GM19240 (cell line): ENCODE results near the gene CFAP100.

Experiments used
- DNase-seq: peaks from one replicate; pipeline ENCODE4 v3.0.0; 2011; ENCODE audit warnings: low spot score; ENCODE audit not compliant: insufficient read length

The CFAP100 gene

DNA sequence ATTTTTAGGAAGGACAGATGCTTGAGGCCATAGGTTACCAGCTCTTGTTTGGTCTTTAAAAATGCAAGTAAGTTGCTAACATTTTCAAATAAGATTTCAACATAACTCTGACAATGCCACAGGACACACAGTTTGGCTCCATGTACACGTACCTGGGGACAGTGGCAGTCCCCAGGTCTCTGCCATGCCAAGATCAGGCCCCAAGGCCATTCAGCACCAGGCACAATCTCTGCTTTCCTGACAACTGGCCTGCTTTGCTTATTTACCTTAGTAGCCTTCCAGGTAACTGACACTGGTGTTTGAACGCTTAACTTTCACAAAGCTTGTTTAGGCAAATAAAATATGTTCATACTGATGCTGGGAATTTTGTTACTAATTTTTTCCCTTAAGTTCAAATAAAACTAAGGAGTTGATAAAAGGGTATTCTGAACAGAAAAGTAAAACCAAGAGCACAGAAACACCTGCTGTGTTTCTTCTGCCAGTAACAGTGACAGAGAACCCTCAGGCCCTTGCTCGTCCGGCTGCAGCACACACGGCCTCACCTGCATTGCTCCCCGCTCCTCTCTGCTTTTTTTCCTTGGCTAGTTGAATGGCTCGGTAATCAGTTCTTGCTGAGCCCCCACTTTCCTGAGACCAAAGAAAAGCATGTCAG is 64.5 kb downstream of the CFAP100 start:
- DNase-seq = no peak

DNA sequence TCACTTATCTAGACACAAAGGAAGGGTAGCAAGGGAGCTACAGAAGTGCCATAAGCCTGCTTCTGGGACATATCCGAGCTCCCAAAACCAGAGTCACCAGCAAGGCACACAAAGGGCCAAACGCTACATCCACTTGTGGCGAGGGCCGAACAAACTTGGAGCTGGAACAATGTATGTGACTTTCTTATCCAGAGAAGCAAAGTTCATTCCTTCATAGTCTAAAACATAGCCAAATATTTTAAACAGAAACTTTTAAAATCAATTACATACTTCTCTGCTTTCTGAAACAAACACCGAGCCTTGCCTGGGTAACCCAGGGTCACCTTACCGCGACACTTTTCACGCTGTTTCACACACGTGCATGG is 65.0 kb downstream of the CFAP100 start:
- no peak for DNase-seq

DNA sequence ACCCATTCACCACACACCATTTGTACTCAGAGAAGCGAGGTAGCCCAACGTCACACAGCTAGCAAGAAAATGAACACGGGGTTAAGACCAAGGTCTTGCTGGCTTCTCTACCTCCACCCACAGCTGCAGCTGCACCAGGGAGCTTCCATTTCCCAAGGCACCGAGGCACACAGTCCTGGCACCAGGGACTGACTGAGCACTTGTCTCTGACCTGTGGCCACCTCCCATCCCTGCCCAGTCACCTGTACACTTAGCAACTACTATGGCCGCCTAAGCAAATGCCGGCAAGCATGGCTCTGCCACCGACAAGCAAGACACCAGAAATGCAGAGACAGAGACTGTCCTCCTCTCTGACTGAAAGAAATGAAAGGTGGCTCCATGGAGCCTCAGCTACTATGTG is 65.7 kb downstream of the CFAP100 start:
- DNase-seq = no peak

DNA sequence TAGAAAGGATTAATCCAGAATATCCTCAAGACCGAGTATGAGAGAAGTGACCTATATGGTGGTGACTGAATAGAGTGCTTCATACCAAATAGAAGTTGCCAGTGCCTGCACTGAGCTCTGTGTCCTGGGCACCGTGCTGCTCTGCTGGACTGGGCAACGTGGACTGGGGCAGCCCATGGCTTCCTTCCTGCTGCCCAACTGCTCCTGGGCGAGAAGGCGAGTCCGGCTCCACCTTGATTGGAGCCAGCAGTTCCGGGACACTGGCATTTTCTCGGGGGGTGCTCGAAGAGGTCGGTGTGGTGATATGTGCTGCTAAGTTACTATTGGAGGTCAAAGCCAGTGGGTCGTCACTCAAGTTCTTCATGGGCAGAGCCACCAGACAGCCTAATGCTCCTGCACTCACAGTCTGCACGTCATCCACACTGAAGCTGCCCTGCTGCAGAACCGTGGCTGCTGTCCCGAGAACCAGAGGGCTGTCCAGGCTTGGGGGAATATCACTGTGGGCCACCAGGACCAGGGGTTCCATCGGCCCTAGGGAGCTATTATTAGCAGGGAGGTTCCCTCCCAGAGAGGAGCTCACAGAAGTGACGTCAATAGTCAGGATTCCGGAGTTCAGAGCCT is 66.9 kb downstream of the CFAP100 start:
- no peak for DNase-seq

DNA sequence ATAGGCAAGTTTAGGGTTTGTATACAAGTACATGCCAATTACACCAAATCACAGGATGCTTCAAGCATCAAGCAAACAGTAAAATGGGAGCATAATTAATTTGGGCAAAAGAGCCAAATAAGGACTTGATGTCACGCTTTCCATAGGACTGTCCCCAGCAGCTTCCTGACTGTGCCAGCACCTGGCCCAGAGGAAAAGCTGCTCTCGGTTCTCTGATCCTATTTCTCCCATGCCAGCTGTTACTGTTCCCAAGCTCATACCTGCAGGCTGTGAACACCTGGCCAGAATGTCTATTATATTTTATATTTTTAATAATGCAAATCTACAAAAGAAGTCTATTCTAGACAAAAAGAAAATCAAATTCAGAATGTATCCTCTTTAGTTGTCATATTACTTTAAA is 68.8 kb downstream of the CFAP100 start:
- DNase-seq = no peak

DNA sequence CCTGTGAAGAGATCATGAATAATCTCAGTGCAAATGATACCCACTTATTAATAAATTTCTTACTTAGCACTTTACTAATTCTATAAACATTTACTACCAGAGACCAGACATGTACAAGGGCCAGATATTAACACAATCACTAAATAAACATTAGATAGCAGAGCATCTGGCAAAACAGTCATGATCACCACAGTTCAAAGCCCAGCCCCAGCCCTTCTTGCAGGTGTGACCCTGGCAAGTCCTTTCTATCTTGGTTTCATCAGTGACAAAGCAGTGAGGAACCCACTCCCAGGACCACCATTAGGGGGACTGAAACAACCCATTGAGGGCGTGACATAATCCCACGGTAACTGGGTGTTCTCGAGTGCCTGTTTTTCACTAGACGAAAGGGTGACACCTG is 69.4 kb downstream of the CFAP100 start:
- DNase-seq = no peak

DNA sequence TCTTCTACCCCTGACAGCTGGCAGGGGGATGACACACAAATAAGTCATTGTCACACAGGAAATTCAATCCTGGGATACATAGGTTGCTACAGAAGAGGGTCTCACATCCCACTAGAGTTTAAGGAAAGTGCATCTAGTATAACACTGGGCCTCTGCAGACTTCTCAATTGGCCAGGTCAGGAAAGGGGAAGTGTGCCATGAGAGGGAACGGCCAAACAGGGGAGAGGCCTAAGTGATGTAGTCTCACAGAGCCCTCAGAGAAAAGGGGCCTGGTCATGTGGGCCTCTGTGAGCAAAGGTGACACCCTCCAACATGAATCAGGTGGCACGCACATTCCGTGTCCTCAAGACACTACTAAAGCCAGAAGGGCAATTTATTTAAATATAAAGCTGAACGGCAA is 69.8 kb downstream of the CFAP100 start:
- DNase-seq = no peak

DNA sequence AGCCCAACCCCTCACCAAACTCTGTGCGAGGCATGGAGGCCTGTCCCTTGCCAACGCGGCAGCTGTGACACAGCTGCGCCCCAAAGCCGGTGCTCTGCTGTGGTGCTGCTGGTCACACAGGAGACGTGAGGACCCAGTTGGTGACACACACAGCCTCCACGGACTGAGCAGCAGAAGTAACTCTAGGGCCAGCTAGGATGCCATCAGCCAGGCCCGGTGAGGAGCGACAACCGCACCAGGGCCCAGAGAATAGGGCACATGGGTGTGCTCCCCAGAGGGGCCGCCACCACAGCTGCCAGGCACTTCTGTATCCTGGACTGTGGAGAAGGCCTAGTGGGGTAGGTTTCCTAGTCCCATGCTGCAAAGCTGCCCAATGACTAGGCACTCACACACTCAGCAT is 70.3 kb downstream of the CFAP100 start:
- DNase-seq = no peak

DNA sequence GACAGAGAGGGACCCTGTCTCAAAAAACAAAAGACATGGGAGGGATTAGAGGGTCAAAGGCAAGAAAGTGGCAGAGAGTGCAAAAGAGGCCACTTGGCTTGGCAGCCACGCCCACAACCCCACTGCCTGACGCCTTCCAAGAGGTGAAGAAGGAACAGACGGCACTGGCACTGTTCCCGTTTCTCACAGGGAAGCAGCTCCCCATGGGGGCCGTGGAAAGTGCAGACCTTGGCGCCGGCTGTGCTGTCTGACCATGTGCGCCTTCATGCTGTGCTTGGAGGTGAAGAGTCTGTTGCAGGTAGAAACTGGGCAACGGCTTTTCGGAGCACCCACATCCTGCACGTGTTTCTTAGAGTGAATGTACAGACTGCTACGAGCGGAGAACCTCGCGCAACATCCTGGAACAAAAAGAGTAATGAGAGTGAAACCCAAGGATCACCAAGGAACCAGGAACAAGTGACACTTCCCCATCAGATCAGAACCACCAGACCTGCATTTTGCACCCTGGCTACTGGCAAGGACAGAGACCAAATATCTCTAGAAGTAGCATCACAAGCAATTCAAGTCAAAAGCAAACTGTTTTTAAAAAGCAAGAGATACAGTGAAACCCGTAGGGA is 71.3 kb downstream of the CFAP100 start:
- no peak for DNase-seq

DNA sequence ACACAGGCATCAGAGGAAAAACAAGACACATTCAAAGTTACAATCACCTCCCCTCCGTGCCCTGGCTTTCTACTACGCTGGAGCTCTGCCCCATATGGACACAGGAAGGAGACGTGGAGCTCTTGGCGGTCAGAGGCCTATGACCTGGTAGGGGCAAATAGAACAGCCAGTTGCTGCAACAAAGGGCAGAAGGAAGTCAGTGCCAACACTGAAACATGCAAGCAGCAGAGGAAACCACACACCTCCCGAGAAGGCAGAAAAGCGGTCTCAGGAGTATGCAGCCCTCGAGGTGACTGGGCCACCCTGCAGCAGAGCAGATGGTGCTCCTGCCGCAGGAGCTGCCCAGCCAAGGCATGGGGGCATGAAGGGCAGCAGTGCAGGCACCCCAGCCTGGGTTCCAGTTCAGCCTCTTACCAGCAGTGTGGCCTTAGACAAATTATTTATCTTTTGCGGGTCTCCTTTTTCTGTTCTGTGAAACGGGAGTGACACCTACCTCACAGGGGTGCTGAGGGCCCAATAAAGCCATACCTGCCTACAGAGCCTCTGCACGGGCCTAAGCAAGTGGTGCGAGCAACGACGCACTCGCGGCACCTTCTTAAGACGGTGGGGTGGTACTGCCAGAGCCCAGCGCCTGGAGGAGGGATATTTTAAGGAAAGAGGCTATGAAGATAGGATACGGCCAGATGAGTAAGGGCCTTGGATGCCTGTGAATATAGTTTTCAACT is 72.3 kb downstream of the CFAP100 start:
- DNase-seq = no peak

DNA sequence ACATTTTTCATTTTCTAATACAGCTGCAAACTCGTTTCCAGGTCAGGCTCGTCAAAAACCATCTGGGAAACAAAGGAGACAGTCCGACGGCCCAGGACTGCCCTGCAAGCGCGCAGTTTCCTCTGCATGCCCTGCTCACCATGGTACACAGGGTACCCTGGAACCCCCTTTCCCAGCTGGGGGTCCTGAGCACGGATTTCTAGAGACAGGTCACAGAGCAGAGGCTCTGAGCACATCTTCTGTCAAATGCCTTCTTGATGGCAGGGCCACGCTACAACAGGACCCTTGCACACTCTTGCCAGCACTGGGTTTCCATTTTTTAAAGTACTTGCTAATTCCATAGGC is 72.9 kb downstream of the CFAP100 start:
- no peak for DNase-seq

DNA sequence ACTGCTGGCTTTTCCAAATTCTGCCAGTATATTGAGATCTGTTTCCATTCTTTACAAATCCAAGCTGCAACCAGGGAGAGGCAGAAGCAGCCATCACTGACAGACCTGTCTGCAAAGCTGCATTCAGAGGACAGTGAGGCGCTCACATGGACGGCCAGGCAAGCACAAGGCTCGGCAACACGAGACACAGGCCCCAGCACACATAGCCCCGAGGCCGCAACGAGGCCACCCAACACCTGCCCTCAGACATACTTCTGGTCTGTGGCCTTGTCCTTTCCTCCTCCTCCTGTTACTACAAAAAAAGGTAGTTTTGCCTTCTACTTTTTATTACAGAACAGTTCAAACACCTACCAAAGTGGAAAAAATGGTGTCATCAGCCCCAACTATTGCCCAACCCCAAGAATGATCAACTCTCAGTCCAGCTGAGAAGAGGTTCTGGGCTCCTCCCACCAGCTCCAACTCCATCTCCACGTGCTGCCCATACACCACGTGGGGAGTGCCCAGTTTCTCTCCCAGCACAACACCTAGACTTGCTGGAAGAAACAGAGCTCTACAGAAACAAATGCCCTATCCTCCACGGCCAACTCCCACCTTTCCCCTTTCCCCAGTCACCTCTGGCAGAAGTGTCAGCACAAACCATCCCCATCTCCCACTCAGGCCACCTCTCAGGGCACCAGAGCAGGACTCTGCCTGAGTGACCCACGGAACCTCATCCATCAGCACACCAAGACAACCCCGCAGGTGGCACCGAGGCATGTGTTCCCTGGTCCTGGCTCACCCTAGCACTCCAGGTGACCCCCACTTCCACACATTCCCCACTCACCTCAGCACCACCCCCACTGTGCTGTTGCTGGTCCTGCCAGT is 73.6 kb downstream of the CFAP100 start:
- DNase-seq = no peak

DNA sequence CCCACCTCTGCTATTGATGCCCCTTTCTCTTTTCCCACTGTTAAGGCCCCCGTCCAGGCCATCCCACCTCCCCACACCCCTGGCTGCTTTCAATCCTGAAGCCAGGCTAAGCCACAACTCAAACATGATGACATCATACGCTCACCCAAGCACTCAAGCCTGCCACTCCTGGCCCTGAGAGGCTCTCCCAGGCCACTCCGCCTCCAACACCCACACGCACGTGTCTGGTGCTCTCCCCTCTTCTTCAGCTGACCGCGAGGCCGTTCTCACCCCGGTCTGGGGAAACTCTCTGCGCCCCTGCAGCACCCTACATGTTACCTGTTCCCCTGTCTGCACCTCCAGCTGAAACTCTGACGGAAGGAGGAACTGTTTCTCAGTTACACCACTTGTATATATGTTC is 74.8 kb downstream of the CFAP100 start:
- no peak for DNase-seq

DNA sequence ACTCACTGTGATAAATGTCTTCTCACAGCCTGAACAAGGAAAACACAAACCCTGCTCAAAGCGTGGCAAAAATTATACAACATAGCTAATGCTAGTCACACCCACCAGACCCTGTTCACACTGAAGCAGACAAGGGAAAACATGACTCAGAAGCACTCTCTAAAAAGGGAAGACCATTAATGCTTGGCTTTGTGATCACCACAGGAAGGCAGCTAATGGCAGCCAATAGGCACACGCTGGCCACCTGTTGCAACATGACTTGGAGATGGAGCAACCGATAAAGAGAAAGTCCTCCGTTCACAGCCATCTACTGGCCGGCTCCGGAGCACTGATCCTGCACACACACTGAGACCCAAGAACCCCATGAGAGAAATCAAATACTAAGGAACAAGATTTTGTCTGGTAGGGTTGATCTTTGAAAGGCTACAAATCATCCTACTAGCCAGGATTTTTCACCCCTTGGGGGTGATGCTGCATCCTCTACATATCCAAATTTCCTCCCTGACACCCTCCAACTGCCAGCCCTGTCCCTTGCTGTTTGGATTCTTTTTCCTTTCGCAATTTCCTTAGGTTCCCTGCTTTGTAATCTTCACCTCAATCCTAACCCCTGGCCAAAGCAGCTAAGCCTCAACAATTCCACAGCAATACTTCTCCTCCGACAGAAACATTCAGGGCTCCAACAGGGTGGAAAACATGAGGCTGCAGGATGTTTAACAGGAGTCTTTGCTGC is 77.7 kb downstream of the CFAP100 start:
- DNase-seq = no peak

DNA sequence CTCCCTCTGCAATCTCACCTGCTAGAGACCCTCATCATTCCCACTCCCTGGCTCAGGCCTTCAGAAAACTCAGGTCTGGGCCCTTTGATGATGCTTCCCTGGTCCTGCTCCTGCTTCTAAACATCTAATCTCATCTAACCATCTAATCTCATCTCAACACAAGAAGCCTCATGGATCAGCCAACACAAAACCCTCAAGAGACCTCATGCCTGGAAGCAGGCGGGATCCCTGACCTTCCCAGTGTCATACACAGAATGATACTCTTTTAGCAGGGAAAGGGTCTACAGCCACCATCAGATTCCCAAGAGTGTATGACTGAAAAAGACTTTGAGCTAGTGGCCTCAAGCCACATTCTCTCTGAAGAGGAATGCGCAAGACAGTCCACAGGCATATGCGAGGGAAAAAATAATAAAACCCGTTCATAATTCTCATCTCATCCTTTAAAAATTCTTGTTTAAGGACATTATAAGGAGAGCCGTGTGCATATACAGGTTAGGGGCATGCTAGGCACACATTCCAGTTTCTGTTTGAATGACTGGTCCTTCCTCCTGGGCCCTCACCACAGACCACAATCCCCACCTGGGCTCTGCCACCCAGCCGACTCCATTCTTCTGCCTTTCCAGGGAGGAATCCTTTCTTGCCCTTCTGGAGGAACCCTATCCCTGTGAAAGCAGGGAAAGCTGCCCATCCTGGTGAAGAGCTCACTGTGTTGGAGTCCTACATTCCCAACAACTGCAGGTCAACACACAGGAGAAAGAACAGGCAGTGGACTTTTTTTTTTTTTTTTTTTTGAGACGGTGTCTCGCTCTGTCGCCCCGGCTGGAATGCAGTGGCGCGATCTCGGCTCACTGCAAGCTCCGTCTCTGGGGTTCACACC is 78.8 kb downstream of the CFAP100 start:
- no peak for DNase-seq

DNA sequence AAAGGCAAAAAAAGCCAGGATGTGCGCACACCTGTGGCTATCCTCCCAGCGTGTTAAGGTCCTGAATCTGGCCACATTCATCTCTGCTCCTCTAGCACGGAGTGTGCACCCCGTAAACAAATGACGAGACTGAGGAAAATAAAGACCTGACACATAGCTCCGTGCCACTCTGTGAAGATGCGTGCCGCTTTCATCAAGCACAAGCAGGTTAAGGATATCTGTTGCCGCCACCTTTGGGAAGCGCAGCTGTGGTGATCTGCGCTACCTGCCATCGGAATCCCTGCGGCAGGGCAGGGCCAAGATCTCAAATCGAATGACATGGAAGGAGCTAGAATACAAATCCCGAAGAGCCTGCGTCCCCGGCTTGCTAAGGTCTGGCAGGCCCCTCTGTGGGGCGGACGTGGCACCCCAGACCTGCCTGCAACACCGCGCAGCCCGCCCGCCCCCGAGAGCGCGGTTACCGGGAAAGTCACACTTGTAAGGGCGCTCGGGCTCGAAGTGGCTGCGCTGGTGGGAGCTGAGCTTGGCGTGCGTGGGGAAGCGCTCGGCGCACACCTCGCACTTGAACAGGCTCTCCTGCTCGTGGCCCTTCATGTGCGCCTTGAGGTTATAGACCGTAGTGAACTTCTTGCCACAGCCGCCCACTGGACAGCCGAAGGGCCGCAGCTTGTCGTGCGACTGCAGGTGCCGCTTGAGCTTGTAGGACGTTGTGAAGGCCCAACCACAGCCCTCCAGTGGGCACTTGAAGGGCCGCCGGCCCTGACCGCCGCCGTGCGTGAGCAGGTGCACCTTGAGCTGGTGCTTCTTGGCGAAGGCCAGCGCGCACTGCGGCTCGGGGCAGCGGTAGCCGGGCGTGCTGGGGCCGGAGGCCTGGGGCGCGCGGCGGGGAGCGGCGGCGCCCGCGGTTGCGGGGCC is 80.0 kb downstream of the CFAP100 start:
- DNase-seq = peak; percentile 47

DNA sequence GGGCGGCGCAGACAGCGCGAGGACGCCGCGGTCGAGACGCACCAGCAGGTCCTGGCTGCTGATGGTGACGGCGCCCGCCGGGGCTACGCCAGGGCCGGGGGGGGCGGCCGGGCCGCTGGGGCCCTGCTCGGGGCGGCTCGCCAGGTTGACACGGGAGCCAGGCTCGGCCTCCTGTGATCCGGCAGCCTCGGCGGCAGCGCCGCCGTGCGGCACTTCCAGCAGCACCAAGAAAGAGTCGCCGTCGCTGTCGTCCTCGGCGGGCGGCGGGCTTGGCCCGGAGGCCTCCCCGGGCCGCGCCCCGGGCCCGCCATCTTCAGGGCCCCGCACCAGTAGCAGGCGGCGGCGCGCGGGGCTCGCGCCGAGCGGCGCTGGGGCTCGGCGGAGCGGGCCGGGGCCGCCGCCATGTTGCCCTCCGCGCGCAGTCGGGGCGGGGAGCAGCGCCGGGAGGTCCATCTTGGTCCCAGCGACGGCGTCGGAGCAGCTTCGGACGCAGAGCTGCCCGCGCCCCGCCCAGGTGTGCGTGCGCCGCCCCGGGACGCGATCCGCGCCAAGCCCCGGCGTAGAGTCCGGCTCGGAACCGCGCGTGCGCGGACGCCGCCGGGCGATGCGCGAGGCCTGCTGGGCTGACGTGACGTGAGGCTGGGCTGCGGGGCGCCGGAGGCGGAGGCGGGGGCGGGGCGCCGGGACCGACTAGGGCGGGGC is 80.9 kb downstream of the CFAP100 start, which contains the start of gene ZXDC:
TSS of gene ZXDC (minus strand) at position 479 of the 702 bp plus-strand sequence. CDS start at position 453, 26 bp downstream.
- peak; percentile 100 for DNase-seq
